Testis (tissue), 2 donors: ENCODE measurements around the gene JAKMIP1.

Experiments
- CTCF ChIP-seq, 3 experiments: fragments of 450-650 bp in 2 of 3; fragments of 200-600 bp in 1 of 3; sonication (generic) in 1 of 3; IDR thresholded peaks; one replicate each; pipeline ENCODE4 v1.5.1; 2016 to 2019; ENCODE audit warnings: antibody characterized with exemption in 3 of 3, mild to moderate bottlenecking in 2 of 3, moderate library complexity in 1 of 3
- POLR2A ChIP-seq: fragments of 450-650 bp; IDR thresholded peaks from one replicate; pipeline ENCODE4 v1.6.1; 2017; ENCODE audit warnings: antibody characterized with exemption, mild to moderate bottlenecking, moderate library complexity

- TF ChIP-seq CTCF (IDR thresholded peaks at IDR 0.05) (no peak), POLR2A (no peak)
Measured at GRCh38 chr4:6128221-6128850, 72.0 kb downstream of the JAKMIP1 start.
